ENCODE data around the gene SGMS2.

Gene SGMS2

DNA sequence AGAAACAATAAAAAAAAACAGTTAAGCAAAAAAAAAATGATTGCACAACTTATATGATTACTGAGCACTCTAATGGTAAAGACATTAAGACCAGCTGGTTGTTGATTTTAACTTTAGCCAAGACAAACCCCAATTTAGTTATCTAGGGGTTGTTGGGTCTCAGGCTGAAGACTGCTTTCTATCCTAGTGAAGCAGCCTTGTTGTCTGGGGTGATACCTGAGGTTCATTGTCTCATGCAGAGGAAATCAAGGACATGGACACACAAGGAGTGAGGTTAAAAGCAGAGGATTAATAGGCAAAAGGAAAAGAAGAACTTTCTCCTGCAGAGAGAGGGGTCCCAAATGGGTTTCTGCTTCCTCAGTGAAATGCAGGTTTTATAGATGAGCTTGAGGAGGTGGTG is 66.6 kb downstream of the SGMS2 start:
- H3K27ac ChIP-seq: no peak overlapping the region
- TF ChIP-seq, protein P1, sequence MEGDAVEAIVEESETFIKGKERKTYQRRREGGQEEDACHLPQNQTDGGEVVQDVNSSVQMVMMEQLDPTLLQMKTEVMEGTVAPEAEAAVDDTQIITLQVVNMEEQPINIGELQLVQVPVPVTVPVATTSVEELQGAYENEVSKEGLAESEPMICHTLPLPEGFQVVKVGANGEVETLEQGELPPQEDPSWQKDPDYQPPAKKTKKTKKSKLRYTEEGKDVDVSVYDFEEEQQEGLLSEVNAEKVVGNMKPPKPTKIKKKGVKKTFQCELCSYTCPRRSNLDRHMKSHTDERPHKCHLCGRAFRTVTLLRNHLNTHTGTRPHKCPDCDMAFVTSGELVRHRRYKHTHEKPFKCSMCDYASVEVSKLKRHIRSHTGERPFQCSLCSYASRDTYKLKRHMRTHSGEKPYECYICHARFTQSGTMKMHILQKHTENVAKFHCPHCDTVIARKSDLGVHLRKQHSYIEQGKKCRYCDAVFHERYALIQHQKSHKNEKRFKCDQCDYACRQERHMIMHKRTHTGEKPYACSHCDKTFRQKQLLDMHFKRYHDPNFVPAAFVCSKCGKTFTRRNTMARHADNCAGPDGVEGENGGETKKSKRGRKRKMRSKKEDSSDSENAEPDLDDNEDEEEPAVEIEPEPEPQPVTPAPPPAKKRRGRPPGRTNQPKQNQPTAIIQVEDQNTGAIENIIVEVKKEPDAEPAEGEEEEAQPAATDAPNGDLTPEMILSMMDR (IDR thresholded peaks at IDR 0.05; ENCODE audit: low read depth, low read length): no peak
- DNase-seq: no peak
- no peak overlapping the region for H3K4me3 ChIP-seq (ENCODE audit: low read depth, low read length)
- H3K27me3 ChIP-seq (ENCODE audit: insufficient read depth, low read depth, severe bottlenecking): no peaks in the 10 kb centered on the region
- H3K9me3 ChIP-seq (ENCODE audit: severe bottlenecking): peaks cover 20% of the 10 kb centered on the region
- no peaks in the 10 kb centered on the region for H3K36me3 ChIP-seq

DNA sequence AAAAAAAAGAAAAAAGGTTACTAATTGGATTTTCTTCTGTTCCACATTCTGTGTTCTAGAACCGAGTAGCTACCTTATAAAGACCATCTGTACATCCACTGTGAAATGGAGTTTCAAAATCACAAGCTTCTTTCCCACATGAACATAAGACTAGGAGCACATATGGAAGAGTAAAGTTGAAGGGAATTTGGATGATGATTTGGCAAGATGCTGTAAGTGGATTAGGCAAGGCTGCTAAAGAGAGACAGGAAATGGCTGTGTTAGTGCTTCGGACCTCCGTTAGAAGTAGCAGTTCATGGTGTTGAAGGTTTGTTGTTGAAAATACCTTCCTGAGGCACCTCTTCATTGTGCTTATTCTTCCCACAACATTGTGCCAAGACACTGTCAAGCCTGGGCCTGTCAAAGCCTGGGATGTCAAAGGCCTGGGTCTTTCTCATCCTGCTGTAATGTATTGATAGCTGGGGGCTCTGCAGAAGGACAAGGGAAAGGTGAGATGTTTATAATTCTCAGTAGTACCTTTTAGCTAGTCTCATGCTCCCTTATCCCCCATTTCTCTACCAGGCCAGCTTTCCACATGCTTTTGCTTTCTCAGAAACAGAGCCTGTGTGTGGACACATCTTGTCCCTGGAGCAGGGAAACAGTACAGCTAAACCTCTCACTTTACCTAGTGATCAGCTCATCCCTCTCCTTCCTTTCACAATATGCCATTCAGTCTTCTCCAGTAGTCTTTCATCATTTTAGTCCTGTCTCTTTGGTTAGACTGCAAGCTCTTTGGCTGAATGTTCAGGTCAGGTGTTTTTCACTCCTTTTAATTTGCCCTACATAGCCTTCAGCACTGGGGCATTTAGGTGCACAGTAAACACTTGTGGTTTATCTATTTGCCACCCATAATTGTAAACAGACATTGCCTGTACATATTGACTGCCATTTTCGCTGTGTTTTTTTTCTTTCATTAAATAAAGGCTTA is 68.7 kb downstream of the SGMS2 start:
- TF ChIP-seq, protein P1 (IDR thresholded peaks at IDR 0.05; ENCODE audit: low read depth, low read length): no peak
- H3K27me3 ChIP-seq (ENCODE audit: insufficient read depth, low read depth, severe bottlenecking): no peaks in the 10 kb centered on the region
- no peaks in the 10 kb centered on the region for H3K36me3 ChIP-seq
- H3K4me3 ChIP-seq (ENCODE audit: low read depth, low read length): no peak overlapping the region
- peaks cover 6% of the 10 kb centered on the region for H3K9me3 ChIP-seq (ENCODE audit: severe bottlenecking)
- no peak overlapping the region for H3K27ac ChIP-seq
- DNase-seq: no peak

DNA sequence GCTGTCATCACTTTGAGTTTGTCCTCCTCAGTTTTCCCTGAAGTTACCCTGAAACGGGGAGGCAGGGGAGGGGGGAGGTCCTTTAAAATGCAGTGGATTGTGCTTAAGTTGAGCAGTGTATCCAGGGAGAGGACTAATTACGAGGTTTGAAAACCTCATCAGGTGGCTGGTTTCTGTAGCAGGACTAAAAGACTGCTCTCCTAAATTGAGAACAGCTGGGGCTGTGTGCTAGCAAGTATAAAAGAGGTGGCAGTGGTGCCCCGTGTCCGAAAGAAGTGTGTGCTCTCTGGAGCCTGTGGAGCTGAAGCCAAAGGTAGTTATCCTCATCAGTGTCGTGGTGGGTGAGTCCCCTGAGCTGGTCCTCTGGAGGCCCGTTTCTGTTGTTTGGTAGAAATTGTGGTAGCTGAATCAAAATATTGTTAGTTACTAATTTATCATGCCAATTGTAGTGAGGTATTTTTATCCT is 69.4 kb downstream of the SGMS2 start:
- Histone ChIP-seq H3K27me3 (ENCODE audit: insufficient read depth, low read depth, severe bottlenecking) (no peaks in the 10 kb centered on the region), H3K4me3 (ENCODE audit: low read depth, low read length) (no peak overlapping the region), H3K36me3 (no peaks in the 10 kb centered on the region), H3K9me3 (ENCODE audit: severe bottlenecking) (peaks cover under 1% of the 10 kb centered on the region), H3K27ac (no peak overlapping the region)
- TF ChIP-seq, protein P1 (IDR thresholded peaks at IDR 0.05; ENCODE audit: low read depth, low read length): no peak
- no peak for DNase-seq

DNA sequence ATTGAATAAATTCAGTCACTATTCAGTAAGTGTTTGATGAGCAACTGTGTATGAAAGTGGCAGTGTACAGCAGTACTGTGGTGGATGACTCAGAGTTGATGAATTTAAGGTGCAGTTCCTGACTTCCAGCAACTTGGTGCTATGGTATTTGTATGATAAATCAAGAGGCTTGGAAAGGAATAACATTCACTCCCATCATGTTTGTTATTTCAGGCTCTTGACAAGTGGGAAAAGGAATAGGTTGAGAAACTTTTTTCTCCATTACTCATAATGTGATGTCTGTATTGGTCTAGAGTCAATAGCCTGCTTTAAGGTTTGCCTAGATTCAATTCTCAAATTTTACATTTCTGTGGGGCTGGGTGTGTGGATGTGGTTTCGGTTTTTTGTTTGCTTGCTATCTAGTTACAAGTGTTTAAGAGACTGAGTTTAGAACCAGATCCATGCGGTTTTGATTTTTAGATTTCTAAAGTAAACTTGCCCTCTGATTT is 71.5 kb downstream of the SGMS2 start:
- TF ChIP-seq, protein P1 (IDR thresholded peaks at IDR 0.05; ENCODE audit: low read depth, low read length): no peak
- no peak for DNase-seq
- no peaks in the 10 kb centered on the region for H3K27me3 ChIP-seq (ENCODE audit: insufficient read depth, low read depth, severe bottlenecking)
- no peaks in the 10 kb centered on the region for H3K9me3 ChIP-seq (ENCODE audit: severe bottlenecking)
- H3K27ac ChIP-seq: no peak overlapping the region
- no peak overlapping the region for H3K4me3 ChIP-seq (ENCODE audit: low read depth, low read length)
- H3K36me3 ChIP-seq: no peaks in the 10 kb centered on the region

DNA sequence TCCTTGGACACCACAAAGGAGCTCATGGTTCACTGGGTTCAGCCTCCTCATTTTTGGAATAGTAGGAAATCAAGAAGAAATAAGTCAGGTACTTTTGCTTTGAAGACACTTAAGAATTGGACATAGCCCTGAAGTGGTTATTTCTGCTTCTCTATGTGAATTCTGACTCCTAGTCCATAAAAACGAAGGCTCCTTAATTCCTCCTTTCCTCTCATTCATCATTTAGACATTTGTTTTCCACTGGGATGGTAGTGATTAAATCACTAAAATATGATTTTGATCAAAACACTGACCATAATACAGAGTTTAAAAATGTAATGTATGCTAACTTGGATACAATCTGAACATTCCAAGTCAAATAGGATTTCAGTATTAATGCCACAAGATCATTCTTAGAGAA is 71.9 kb downstream of the SGMS2 start:
- TF ChIP-seq, protein P1 (IDR thresholded peaks at IDR 0.05; ENCODE audit: low read depth, low read length): no peak
- no peak for DNase-seq
- Histone ChIP-seq H3K27ac (no peak overlapping the region), H3K27me3 (ENCODE audit: insufficient read depth, low read depth, severe bottlenecking) (no peaks in the 10 kb centered on the region), H3K4me3 (ENCODE audit: low read depth, low read length) (no peak overlapping the region), H3K9me3 (ENCODE audit: severe bottlenecking) (no peaks in the 10 kb centered on the region), H3K36me3 (no peaks in the 10 kb centered on the region)
